CD4-positive, alpha-beta T cell treated with Interleukin-15 for 1 hour (primary cell): ENCODE results near the gene OXLD1.
A peak's percentile ranks its signal among the peaks of the same experiment; 100 is the strongest.

Experiments used
- DNase-seq: peaks from one replicate; pipeline ENCODE4 v3.0.0-alpha.2; 2020

The OXLD1 gene

DNA sequence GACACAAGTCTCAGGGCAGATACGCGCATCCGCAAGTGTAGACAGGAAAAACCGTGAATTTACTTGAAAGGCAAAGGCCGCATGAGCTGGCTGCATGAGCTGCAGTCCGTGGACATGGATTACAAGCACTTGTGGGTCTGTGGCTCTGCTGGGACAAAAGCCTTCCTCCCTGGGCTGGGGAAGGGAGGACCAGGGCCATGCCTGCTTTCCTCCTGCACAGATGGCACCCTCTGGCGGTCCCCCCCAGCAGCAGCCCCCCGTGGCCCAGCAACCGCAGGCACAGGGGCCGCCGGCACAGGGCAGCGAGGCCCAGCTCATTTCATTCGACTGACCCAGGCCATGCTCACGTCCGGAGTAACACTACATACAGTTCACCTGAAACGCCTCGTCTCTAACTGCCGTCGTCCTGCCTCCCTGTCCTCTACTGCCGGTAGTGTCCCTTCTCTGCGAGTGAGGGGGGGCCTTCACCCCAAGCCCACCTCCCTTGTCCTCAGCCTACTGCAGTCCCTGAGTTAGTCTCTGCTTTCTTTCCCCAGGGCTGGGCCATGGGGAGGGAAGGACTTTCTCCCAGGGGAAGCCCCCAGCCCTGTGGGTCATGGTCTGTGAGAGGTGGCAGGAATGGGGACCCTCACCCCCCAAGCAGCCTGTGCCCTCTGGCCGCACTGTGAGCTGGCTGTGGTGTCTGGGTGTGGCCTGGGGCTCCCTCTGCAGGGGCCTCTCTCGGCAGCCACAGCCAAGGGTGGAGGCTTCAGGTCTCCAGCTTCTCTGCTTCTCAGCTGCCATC, 35.1 kb upstream of the OXLD1 start:
- DNase-seq, result no peak

- DNase-seq, result no peak
Observed at GRCh38 chr17:81700353-81701287, 34.2 kb upstream of the OXLD1 start.

DNA sequence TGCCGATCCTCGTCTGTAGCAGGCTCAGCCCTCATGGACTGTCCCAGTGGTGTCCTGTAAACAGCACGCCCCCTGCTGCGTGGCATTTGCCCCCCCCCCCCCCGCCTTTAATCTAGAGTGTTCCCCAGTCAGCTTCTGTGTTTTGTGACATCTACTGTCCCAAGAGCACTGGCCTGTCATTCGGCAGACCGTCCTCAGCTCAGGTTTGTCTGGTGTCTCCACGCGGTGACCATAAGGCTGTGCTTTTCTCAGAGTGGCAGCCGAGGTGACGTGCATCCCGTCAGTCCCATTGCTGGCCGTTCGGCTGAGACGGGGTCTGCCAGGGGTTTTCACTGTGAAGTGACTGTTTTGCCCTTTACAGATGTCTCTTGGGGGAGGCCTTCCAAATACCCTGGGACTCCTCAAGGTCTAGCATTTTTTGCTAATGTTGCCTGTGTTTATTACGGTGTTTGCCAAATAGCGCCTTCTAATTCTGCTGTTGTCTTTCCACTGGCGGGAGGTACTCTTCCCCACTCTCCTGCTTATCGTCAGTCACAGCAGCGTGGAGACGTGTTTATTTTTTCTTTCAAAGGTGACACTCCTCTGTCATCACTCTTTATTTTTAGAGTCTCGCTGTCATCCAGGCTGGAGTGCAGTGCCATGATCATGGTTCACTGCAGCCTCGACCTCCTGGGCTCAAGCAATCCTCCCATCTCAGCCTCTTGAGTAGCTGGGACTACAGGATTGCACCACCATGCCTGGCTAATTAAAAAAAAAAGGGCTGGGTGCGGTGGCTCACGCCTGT, 31.0 kb upstream of the OXLD1 start:
- no peak for DNase-seq

- no peak for DNase-seq
Observed at GRCh38 chr17:81696218-81696941, 30.0 kb upstream of the OXLD1 start.

DNA sequence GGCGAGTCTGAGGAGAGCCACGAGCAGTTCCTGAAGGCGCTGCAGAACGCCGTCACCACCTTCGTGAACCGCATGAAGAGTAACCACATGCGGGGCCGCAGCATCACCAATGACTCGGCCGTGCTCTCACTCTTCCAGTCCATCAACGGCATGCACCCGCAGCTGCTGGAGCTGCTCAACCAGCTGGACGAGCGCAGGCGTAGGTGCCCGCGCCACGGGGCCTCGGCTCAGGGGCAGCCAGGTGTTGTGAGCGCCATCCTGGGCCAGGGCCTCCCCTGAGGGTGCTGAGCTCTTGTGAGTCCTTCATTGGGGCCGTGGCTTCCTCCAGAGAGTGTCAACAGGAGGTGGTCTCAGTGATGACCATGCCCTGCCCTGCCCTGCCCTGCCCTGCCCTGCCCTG, 29.4 kb upstream of the OXLD1 start:
- no peak for DNase-seq

DNA sequence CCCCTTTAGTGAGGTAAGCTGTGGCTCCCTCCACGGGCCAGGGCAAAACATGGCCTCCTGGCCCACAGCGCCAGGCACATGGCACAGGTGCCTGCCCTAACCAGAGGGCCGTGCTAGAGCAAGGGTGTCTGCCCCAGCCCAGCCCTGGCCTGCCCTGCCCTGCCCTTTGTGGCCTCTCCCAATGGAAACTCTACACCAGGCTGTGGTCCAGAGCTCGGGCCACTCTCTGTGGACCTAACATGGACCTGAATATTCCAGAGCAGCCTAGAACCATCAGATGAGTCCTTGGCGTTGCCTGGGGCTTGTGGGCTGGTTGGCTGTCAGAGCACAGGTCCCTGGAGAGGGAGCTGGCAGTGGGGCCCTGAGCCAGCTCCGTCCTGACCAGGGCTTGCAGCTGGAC, 28.8 kb upstream of the OXLD1 start:
- DNase-seq, result no peak

DNA sequence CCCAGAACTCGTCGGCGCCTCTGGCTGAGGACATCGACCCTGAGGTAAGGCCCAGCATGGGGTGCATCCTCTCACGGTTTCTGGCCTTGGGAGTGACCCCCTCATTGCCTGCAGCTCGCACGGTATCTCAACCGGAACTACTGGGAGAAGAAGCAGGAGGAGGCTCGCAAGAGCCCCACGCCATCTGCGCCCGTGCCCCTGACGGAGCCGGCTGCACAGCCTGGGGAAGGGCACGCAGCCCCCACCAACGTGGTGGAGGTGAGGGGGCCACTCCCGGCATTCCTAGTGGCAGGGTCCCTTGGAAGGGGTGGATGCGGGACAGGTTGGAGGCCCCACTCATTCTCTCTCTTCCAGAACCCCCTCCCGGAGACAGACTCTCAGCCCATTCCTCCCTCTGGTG, 28.4 kb upstream of the OXLD1 start:
- DNase-seq, result no peak

GRCh38 chr17:81693509-81694210, 27.3 kb upstream of the OXLD1 start:
- no peak for DNase-seq

GRCh38 chr17:81691608-81692007, 25.2 kb upstream of the OXLD1 start:
- DNase-seq, result no peak

DNA sequence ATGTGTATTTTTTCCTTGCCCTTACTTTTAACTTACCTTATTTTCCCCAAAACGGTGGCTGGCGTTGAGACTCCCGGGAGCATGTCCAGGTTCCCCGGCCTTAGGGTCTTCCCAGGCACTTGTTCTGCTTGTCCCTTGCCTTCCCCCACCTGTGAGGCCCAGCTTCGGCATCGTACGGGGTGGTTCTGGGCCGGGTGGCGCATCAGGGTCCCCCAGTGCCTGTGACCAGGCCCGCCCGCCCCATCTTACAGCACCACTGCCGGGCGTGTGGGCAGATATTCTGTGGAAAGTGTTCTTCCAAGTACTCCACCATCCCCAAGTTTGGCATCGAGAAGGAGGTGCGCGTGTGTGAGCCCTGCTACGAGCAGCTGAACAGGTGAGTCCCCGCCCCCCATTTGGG, 24.8 kb upstream of the OXLD1 start:
- no peak for DNase-seq

GRCh38 chr17:81690549-81690948, 24.1 kb upstream of the OXLD1 start:
- DNase-seq, result no peak

DNA sequence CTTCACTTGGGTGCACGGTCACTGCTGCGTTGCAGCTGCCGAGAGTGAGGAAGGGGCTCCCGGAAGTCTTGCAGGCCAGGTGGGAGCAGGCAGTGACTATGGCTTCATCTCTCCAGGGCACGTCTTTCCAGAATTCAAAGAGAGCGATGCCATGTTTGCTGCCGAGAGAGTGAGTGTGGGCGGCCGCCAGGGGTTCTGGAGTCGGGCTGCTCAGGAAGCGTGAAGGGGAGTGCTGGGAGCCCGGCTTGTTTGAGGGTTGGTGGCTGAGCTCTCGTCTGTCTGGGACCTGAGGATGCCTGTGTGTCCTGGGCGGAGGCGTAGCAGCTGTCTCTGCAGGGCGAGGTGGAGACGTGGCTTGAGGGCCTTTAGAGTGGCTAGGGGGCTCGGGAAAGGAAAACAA, 23.7 kb upstream of the OXLD1 start:
- no peak for DNase-seq

DNA sequence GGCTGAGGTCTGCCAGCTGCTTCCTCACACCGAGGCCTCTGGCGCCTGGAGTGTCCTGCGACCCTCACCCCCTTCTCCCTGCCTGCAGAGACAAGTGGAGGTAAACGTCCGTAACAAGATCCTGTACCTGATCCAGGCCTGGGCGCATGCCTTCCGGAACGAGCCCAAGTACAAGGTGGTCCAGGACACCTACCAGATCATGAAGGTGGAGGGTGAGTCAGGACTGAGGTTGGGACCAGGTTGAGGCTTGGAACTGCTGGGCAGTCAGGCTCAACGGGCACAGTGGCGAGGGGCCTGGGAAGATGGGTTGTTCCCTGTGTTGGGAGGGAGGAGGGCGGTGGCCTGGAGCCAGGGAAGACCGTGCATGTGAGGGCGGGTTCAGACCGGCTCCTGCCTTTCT, 22.2 kb upstream of the OXLD1 start:
- no peak for DNase-seq

DNA sequence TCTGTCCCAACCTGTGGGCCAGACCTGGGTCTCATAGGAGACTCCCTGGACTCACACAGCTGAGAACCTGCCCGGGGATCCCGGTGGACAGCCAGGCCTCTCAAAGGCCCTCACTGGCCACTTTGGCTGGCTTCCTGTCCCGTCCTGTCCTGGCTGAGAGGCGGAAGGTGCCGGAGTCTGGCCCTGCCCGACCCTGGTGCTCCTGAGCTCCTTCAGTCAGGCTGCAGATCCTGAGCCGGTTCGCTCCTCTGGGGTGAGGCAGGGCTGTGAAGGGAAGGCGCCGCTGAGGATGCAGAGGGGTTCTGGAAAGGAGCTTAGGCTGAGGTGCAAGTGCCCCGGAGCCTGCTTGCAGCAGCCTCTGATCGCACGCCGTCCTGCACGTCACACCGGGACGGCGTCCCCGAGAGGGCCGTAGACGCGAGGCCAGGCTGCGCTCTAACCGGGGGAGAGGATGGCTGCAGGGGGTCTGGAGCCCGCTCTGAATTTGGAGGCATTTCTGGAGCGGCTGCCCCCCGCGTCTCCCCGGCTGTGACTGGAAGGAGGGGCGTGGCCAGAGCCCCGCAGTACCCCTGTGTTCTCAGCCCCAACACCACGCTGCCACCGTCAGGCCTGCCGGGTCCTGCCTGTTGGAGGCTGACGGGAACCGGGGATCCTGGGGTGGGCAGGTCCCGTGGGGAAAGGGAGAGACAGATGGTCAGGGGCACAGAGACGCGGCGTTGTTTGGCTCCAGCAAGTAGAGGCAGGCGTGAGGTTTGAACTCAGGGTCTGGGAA, 21.6 kb upstream of the OXLD1 start:
- no peak for DNase-seq

DNA sequence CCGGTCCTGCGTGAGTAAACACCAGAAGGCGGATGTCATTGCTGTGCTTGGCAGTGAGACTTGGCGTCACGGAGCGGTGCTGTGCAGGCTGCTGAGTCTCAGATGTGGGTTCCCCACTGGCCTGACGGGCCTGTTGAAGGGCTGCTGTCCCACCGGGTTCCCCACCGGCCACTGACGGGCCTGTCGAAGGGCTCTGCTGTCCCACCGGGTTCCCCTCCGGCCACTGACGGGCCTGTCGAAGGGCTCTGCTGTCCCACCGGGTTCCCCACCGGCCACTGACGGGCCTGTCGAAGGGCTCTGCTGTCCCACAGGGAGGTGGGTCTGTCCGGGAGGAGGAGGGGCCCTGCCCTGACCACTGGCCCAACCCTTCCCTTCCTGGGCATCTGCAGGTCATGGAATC, 20.2 kb upstream of the OXLD1 start:
- no peak for DNase-seq

DNA sequence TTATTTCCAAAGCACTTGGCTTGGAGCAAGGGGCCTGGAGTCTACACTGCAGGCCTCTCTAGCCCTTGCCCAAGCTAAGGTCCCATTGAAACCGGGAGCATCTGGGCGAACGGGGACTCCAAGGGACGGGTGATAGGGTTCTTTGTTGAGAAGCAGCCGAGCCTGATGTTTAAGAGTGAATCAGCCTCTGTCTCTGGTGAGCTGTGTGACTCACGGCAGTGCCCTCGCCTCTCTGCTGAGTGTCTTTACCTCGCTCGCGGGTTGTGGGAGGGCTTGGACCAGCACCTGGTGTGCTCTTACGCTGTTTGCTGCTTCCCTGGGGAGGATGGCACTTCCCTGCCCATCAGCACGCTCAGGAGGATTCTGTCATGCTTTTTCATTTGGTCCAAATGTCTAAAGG, 18.7 kb upstream of the OXLD1 start:
- DNase-seq, result no peak

DNA sequence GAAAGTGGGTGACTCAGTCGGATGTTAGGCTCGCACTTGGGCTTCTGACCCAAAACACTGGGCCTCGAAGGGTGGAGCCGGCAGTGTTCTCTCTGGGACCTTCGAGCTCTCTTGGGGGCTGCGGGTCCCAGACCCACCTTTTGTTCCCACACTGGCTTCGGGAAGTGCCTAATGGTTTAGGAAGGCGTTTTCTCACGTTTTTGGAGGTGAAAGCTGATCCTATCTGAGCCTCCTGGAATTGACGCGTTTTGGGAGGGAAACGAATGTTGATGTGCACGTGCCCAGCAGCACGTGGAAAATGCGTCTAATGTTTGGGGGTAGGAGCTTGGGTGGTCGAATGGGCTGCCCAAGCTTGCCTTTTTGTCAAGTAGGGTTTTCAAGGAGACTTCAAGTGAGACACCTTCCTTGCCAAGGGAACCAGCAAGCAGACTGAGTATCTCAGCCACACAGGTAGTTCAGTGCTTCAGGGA, 18.1 kb upstream of the OXLD1 start:
- peak; percentile 53 for DNase-seq

- peak; percentile 97 for DNase-seq
Observed at GRCh38 chr17:81683584-81684441, 17.4 kb upstream of the OXLD1 start, which contains the start of the genes ARL16 and HGS. Gene ARL16 (minus strand): TSS chr17:81683797. CDS start chr17:81683753, 44 bp downstream. Gene HGS (plus strand): TSS chr17:81684011. CDS start chr17:81684067, 56 bp downstream.

DNA sequence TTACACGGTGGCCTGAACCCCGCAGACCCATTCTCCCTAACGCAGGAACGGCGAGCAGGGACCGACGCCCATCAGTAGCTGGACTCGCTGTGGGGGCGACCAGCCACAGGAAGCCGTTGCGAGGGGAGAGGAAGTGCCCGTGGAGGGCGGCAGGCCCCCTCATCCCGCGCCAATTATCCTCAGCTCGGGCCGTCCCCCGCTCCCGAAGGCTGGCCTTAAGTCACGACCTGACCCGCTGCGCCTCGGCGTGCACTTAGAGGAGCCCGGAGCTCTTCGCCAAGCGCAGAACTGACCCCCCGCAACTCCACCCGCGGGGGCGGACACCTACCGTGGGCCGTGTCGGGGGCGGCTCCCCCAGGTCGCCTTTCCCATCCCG, 16.8 kb upstream of the OXLD1 start:
- DNase-seq, result no peak
